Ascending aorta (tissue), 2 donors: ENCODE measurements around the gene ABCC12. TPM values are rescaled to one million over a fixed set of nuclear protein-coding genes. Genes with fewer than 3 reads are reported as not detected.

ENCODE experiments used
- DNase-seq, 2 donors: peaks; one replicate each; pipeline ENCODE4 v3.0.0-alpha.2; 2019; ENCODE audit warnings: low spot score in 2 of 2
- H3K27ac ChIP-seq, 2 donors: fragments of 200-600 bp; sonication (generic); one replicate each; pipeline ENCODE4 v1.5.1; 2016 to 2017; ENCODE audit warnings: mild to moderate bottlenecking in 1 of 2
- H3K27me3 ChIP-seq: fragments of 200-600 bp; sonication (generic); one replicate; pipeline ENCODE4 v1.5.1; 2017
- H3K36me3 ChIP-seq, 2 donors: fragments of 200-600 bp; sonication (generic); one replicate each; pipeline ENCODE4 v1.5.1; 2016
- H3K4me1 ChIP-seq, 2 donors: fragments of 200-600 bp; sonication (generic); one replicate each; pipeline ENCODE4 v1.5.1; 2016 to 2017; ENCODE audit warnings: mild to moderate bottlenecking in 1 of 2
- H3K4me3 ChIP-seq, 2 donors: fragments of 200-600 bp; sonication (generic); one replicate each; pipeline ENCODE4 v1.5.1; 2016 to 2017; ENCODE audit warnings: mild to moderate bottlenecking in 1 of 2
- H3K9me3 ChIP-seq, 2 donors: fragments of 200-600 bp; sonication (generic); one replicate each; pipeline ENCODE4 v1.5.1; 2016
- intact Hi-C: fragments of 100-400 bp; cut with DNase I; formaldehyde crosslinking; loops from one replicate; pipeline ENCODE4 v1.15.1; 2023
- total RNA-seq: library from RNA; depleted of rRNA; stranded (reverse); fragments of >200 nt; gene quantifications from one replicate; pipeline ENCODE4 v1.1.0, GENCODE V29; 2016
- TF ChIP-seq, protein P1 (sequence below), 3 experiments: fragments of 200-600 bp in 2 of 3; fragments of 450-650 bp in 1 of 3; sonication (generic) in 2 of 3; IDR thresholded peaks; one replicate each; pipeline ENCODE4 v1.5.1; 2016 to 2019; ENCODE audit warnings: antibody characterized with exemption in 3 of 3, mild to moderate bottlenecking in 1 of 3, moderate library complexity in 1 of 3

Gene ABCC12
- total RNA-seq, 1 donor from 2014 or later, result not detected

DNA sequence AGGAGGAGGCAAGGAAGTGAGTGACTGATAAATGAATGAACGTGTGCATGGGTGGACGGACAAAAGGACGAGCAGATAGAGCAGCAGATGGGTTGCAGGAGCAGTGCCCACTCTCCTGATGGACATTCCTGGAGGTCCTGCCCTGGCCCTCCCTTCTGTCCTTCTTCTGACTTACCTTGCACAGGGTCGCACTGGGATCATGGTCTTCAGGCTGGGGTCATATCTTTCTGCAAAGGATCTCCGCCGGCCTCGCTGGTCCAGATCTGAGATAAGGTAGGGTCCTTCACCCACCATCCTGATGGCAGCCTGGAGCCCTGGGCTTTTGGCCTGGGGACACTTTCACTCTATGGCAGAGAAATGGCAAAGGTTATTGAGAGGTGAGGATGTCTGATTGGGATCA, 9.7 kb downstream of the ABCC12 start:
- intact Hi-C loops, result no loop called here
- H3K4me3 ChIP-seq, result no peak overlapping the region
- no peaks in the 10 kb centered on the region for H3K9me3 ChIP-seq
- no peak for DNase-seq
- no peaks in the 10 kb centered on the region for H3K27me3 ChIP-seq
- no peaks in the 10 kb centered on the region for H3K4me1 ChIP-seq
- no peak overlapping the region for H3K27ac ChIP-seq
- TF ChIP-seq, protein P1, sequence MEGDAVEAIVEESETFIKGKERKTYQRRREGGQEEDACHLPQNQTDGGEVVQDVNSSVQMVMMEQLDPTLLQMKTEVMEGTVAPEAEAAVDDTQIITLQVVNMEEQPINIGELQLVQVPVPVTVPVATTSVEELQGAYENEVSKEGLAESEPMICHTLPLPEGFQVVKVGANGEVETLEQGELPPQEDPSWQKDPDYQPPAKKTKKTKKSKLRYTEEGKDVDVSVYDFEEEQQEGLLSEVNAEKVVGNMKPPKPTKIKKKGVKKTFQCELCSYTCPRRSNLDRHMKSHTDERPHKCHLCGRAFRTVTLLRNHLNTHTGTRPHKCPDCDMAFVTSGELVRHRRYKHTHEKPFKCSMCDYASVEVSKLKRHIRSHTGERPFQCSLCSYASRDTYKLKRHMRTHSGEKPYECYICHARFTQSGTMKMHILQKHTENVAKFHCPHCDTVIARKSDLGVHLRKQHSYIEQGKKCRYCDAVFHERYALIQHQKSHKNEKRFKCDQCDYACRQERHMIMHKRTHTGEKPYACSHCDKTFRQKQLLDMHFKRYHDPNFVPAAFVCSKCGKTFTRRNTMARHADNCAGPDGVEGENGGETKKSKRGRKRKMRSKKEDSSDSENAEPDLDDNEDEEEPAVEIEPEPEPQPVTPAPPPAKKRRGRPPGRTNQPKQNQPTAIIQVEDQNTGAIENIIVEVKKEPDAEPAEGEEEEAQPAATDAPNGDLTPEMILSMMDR (IDR thresholded peaks at IDR 0.05), result no peak
- no peaks in the 10 kb centered on the region for H3K36me3 ChIP-seq

DNA sequence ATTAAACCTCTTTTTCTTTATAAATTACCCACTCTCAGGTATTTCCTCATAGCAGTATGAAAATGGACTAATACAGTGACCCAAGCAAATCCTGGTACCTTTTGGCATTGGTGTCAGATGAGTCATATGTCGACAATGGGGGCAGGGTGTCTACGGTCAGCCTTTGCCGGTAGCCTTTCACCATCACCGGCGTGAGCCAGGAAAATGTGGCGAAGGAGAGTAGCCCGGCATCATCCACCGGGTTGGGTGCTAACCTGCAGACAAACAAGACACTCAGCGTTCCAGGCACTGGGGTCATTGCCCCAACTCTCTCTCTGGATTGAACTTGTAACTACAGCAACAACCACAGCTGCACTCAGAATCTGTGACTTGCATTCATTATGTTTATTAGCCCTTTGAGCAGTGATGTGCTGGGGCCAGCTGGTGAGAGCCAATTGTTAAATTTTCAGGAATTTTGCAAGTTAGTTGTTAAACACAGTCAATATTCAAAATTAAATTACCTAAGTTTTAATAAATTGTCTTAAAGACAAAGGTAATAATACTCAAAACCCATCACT, 11.9 kb downstream of the ABCC12 start:
- no peak for DNase-seq
- H3K27ac ChIP-seq, result no peak overlapping the region
- H3K27me3 ChIP-seq, result no peaks in the 10 kb centered on the region
- no peak overlapping the region for H3K4me3 ChIP-seq
- TF ChIP-seq, protein P1 (IDR thresholded peaks at IDR 0.05), result no peak
- intact Hi-C loops, result no loop called here
- no peaks in the 10 kb centered on the region for H3K36me3 ChIP-seq
- no peaks in the 10 kb centered on the region for H3K9me3 ChIP-seq
- no peaks in the 10 kb centered on the region for H3K4me1 ChIP-seq

DNA sequence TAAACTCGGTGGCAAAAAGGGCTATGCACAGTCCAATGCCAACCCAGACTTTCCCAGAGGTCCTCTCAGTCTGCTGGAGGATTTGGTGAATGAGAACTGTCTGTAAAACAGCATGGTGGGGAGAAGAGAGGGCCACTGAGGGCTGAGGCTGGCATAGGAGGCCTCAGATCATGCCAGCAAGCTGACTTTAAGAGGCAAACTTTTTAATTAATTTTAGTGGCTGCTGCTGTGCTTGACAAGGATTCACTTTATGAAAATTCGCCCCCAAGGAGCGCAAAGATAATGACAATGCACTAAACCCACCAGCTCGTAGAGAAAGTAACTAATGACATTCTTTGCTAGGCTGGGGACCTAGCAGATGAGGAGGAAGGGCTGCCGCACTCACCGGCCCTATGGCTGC, 15.0 kb downstream of the ABCC12 start:
- Histone ChIP-seq H3K27me3 (no peaks in the 10 kb centered on the region), H3K27ac (no peak overlapping the region), H3K36me3 (no peaks in the 10 kb centered on the region), H3K4me1 (no peaks in the 10 kb centered on the region), H3K4me3 (no peak overlapping the region), H3K9me3 (no peaks in the 10 kb centered on the region)
- TF ChIP-seq, protein P1 (IDR thresholded peaks at IDR 0.05), result no peak
- intact Hi-C loops, result no loop called here
- DNase-seq, result no peak

DNA sequence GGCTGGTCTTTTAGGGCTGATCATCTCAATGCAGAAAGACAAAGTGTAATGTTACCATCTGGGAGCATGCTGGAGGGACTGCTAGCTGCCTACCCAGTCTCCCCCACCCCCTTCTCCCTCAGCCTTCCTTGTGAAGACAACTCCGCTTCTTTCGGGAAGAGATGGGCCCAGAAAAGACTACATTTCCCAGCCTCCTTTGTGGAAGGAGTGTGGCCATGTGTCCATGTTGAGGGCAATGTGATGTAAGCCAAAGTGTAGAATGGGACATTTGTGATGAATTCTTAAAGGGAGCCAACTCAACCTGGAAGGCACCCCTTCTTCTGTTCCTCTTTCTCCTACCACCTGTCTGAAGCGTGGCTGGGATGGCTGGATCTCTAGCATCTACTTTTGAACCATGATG, 16.3 kb downstream of the ABCC12 start:
- intact Hi-C loops, result no loop called here
- Histone ChIP-seq H3K4me1 (no peaks in the 10 kb centered on the region), H3K27ac (no peak overlapping the region), H3K4me3 (no peak overlapping the region), H3K9me3 (no peaks in the 10 kb centered on the region), H3K27me3 (no peaks in the 10 kb centered on the region), H3K36me3 (no peaks in the 10 kb centered on the region)
- DNase-seq, result no peak
- TF ChIP-seq, protein P1 (IDR thresholded peaks at IDR 0.05), result no peak

DNA sequence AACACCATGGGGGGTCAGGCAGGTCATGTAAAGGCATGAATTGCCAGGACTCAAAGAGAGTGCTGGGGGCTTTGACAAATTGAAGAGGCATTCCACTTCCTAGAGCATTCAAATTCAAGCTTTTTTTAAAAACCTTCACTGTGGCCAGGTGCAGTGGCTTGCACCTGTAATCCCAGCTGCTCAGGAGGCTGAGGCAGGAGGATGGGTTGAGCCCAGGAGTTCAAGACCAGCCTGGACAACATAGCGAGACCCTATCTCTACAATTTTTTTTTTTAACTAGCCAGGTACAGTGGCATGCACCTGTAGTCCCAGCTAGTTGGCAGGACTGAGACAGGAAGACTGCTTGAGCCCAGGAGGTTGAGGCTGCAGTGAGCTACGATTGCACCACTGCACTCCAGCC, 17.2 kb downstream of the ABCC12 start:
- H3K9me3 ChIP-seq, result no peaks in the 10 kb centered on the region
- H3K4me3 ChIP-seq, result no peak overlapping the region
- H3K36me3 ChIP-seq, result no peaks in the 10 kb centered on the region
- intact Hi-C loops, result no loop called here
- H3K27ac ChIP-seq, result no peak overlapping the region
- TF ChIP-seq, protein P1 (IDR thresholded peaks at IDR 0.05), result no peak
- no peaks in the 10 kb centered on the region for H3K27me3 ChIP-seq
- DNase-seq, result no peak
- no peaks in the 10 kb centered on the region for H3K4me1 ChIP-seq

DNA sequence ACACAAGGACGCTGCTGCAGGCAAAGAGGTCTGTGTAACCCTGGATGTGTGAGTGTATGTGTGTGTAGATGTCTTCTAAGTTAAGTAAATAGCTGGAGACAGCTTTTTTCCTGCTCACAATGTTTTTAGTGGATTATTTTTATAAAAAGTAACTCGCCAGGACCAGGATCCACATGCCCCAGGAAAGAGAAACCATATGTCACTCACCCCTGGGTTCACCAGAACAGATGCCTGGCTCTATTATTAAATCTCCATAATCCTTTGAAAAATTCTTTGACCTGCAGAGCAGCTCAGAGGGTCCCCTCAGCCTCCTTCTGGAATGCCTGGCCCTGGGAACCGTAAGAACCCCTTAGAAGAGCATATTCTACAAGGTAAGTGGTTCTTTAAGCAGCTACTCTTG, 18.0 kb downstream of the ABCC12 start:
- TF ChIP-seq, protein P1 (IDR thresholded peaks at IDR 0.05), result no peak

More for the DNA sequence above, 18.0 kb downstream of the ABCC12 start:
- Histone ChIP-seq H3K27me3 (no peaks in the 10 kb centered on the region), H3K4me1 (no peaks in the 10 kb centered on the region), H3K27ac (no peak overlapping the region), H3K4me3 (no peak overlapping the region), H3K9me3 (no peaks in the 10 kb centered on the region), H3K36me3 (no peaks in the 10 kb centered on the region)
- no peak for DNase-seq
- intact Hi-C loops, result no loop called here
